ENCODE measurements around the gene KCNQ1. TPM values are rescaled to one million over a fixed set of nuclear protein-coding genes. Genes with fewer than 3 reads are reported as not detected.
A peak's percentile ranks its signal among the peaks of the same experiment; 100 is the strongest.

Gene KCNQ1
- total and polyA plus RNA-seq, 2 of the 13 experiments (the other 11 are each of a cell fraction or from before 2014, with no cell fraction given), result 0.02 to 0.08 TPM

DNA sequence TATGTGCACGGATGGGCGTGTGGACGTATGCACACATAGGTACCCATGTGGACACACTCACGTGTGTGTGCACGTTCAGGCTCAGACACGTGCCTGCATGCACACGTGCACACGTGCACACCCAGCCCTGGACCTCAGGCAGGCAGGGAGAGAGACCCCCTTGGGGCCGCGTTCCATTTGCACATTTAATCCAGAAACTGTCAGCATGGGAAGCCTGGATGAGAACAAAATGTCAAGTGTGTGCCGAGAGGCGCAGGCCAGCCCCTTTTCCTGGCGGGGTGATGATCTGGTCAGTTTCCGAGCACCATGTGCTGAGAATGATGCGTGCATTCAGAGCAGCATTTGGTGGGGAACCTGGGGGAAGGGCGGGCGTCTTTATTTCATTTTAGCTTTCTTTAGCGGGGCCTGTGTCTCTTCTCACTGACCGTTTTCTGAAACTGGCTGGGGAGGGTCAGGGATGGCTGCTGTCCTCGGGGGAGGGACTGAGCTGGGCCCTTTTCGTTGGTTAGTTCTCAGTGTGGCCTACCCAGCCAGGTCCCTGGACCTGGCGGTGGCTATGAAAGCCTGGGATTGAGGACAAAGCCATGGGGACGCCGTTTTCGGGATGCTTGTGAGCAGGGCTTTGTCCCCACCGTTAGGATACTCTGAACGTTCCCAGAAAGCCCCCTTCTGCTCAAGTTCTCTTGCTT lies 96.3 kb downstream of the KCNQ1 start:
- DNase-seq (ENCODE audit: low spot score) (no peak), FAIRE-seq (no peak), ATAC-seq (no peak)
- TF ChIP-seq ZZZ3 (CRISPR knock-in tag; IDR thresholded peaks at IDR 0.05; ENCODE audit: borderline replicate concordance) (no peak), KAT2B (IDR thresholded peaks at IDR 0.05; ENCODE audit: borderline replicate concordance, low read depth, low read length) (no peak), TOPORS (CRISPR knock-in tag; IDR thresholded peaks at IDR 0.05) (no peak), MTA3 (CRISPR knock-in tag; IDR thresholded peaks at IDR 0.05) (no peak), BRCA1 (CRISPR knock-in tag; IDR thresholded peaks at IDR 0.05) (no peak), ATM (IDR thresholded peaks at IDR 0.05; ENCODE audit: borderline replicate concordance) (no peak), ZSCAN30 (CRISPR knock-in tag; IDR thresholded peaks at IDR 0.05) (no peak), FOSL2 (CRISPR knock-in tag; IDR thresholded peaks at IDR 0.05) (no peak), HES4 (CRISPR knock-in tag; IDR thresholded peaks at IDR 0.05; ENCODE audit: borderline replicate concordance) (no peak), BHLHE40 (IDR thresholded peaks at IDR 0.05; ENCODE audit: low read length) (0 out of 2 replicates have a peak, but pooled peaks have one; percentile 49), ZNF160 (CRISPR knock-in tag; IDR thresholded peaks at IDR 0.05) (no peak), XBP1 (CRISPR knock-in tag; IDR thresholded peaks at IDR 0.05) (no peak)
- TF ChIP-seq, protein P1, sequence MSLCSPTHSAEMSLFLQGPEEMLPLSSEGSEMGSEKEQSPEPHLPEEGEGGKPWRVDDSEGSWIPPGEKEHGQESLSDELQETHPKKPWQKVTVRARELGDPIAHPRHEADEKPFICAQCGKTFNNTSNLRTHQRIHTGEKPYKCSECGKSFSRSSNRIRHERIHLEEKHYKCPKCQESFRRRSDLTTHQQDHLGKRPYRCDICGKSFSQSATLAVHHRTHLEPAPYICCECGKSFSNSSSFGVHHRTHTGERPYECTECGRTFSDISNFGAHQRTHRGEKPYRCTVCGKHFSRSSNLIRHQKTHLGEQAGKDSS (CRISPR knock-in tag; IDR thresholded peaks at IDR 0.05; ENCODE audit: borderline replicate concordance, low read depth), result no peak
- TF ChIP-seq, protein P2, sequence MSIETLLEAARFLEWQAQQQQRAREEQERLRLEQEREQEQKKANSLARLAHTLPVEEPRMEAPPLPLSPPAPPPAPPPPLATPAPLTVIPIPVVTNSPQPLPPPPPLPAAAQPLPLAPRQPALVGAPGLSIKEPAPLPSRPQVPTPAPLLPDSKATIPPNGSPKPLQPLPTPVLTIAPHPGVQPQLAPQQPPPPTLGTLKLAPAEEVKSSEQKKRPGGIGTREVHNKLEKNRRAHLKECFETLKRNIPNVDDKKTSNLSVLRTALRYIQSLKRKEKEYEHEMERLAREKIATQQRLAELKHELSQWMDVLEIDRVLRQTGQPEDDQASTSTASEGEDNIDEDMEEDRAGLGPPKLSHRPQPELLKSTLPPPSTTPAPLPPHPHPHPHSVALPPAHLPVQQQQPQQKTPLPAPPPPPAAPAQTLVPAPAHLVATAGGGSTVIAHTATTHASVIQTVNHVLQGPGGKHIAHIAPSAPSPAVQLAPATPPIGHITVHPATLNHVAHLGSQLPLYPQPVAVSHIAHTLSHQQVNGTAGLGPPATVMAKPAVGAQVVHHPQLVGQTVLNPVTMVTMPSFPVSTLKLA (IDR thresholded peaks at IDR 0.05), result peak; percentile 94
- TF ChIP-seq, protein P3, sequence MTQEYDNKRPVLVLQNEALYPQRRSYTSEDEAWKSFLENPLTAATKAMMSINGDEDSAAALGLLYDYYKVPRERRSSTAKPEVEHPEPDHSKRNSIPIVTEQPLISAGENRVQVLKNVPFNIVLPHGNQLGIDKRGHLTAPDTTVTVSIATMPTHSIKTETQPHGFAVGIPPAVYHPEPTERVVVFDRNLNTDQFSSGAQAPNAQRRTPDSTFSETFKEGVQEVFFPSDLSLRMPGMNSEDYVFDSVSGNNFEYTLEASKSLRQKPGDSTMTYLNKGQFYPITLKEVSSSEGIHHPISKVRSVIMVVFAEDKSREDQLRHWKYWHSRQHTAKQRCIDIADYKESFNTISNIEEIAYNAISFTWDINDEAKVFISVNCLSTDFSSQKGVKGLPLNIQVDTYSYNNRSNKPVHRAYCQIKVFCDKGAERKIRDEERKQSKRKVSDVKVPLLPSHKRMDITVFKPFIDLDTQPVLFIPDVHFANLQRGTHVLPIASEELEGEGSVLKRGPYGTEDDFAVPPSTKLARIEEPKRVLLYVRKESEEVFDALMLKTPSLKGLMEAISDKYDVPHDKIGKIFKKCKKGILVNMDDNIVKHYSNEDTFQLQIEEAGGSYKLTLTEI (CRISPR knock-in tag; conservative IDR thresholded peaks at IDR 0.05), result no peak
- Histone ChIP-seq H2AFZ (ENCODE audit: low read length) (no peak overlapping the region), H3K27ac (ENCODE audit: extremely low read length, insufficient read depth, low read length) (no peak overlapping the region), H3K4me2 (ENCODE audit: low read depth, low read length) (no peak overlapping the region), H3K79me2 (ENCODE audit: insufficient read depth, low read length) (no peaks in the 10 kb centered on the region), H4K20me1 (ENCODE audit: insufficient read depth, low read length) (no peaks in the 10 kb centered on the region), H3K4me3 (replicated peaks in 1 of 3; ENCODE audit: insufficient read depth in 1 of 3, low read depth in 2 of 3, low read length in 3 of 3) (no peak overlapping the region), H3K36me3 (replicated peaks in 1 of 2; ENCODE audit: control insufficient read depth in 1 of 2, insufficient read depth in 2 of 2, low read length in 2 of 2) (no peaks in the 10 kb centered on the region), H3K9me3 (ENCODE audit: low read length) (no peaks in the 10 kb centered on the region), H3K27me3 (ENCODE audit: control insufficient read depth in 1 of 2, insufficient read depth in 2 of 2, low read length in 2 of 2) (peaks cover 28 to 73% of the 10 kb centered on the region in 2 experiments), H3K4me1 (ENCODE audit: insufficient read depth, low read length) (peaks cover 11% of the 10 kb centered on the region), H3K9ac (ENCODE audit: insufficient read depth, low read depth, low read length) (no peak overlapping the region)
- CTCF ChIA-PET (ENCODE audit: low intra/inter-chr PET ratio, low total read pairs), result no interaction called here
- no TSS peak for BruUV-seq (replicated peaks)
- in situ Hi-C loops (cut with HindIII; ENCODE audit: extremely low pct_ligation_motif_present, low pct_unique_long_range_greater_than_20kb), result no loop called here
- POLR2A ChIA-PET, result no interaction called here
- 29% methylated on average over 17 of the region's 27 CpGs for WGBS (ENCODE audit: low lambda C conversion rate)
- intact Hi-C loops (cut with micrococcal nuclease; ENCODE audit: unreplicated experiment), result no loop called here

All from HepG2 (cell line).